GM15510 (cell line): ENCODE results near the gene PDHA1.

Experiments used
- POLR2A ChIP-seq: IDR thresholded peaks from 3 replicates; pipeline ENCODE4 v1.6.1; 2011; ENCODE audit warnings: borderline replicate concordance; ENCODE audit not compliant: insufficient read length; ENCODE audit errors: extremely low read depth

The PDHA1 gene

GRCh38 chrX:19361701-19362100 lies 18.0 kb downstream of the PDHA1 start:
- TF ChIP-seq POLR2A: no peak

- no peak for TF ChIP-seq POLR2A
These were observed 24.8 kb downstream of the PDHA1 start for GRCh38 chrX:19368576-19368975.

GRCh38 chrX:19370061-19370460 lies 26.3 kb downstream of the PDHA1 start:
- TF ChIP-seq POLR2A: no peak

- TF ChIP-seq POLR2A: no peak
These were observed 28.4 kb downstream of the PDHA1 start for GRCh38 chrX:19372170-19372546.

GRCh38 chrX:19372547-19373331 lies 29.0 kb downstream of the PDHA1 start:
- no peak for TF ChIP-seq POLR2A

- TF ChIP-seq POLR2A: no peak
These were observed 29.7 kb downstream of the PDHA1 start for GRCh38 chrX:19373351-19373891.

GRCh38 chrX:19375546-19375945 lies 31.8 kb downstream of the PDHA1 start:
- TF ChIP-seq POLR2A: no peak

GRCh38 chrX:19377799-19378198 lies 34.1 kb downstream of the PDHA1 start:
- no peak for TF ChIP-seq POLR2A

GRCh38 chrX:19381326-19381725 lies 37.6 kb downstream of the PDHA1 start:
- TF ChIP-seq POLR2A: no peak

GRCh38 chrX:19382555-19383145 lies 38.9 kb downstream of the PDHA1 start:
- TF ChIP-seq POLR2A: no peak

GRCh38 chrX:19386679-19387078 lies 43.0 kb downstream of the PDHA1 start:
- no peak for TF ChIP-seq POLR2A

- TF ChIP-seq POLR2A: no peak
These were observed 44.4 kb downstream of the PDHA1 start for GRCh38 chrX:19388064-19388679.

GRCh38 chrX:19388741-19389140 lies 45.0 kb downstream of the PDHA1 start:
- no peak for TF ChIP-seq POLR2A

- no peak for TF ChIP-seq POLR2A
These were observed 45.6 kb downstream of the PDHA1 start for GRCh38 chrX:19389227-19389845.

GRCh38 chrX:19392078-19392477 lies 48.4 kb downstream of the PDHA1 start:
- TF ChIP-seq POLR2A: no peak
